ENCODE results near the gene MCM3. TPM values are rescaled to one million over a fixed set of nuclear protein-coding genes. Genes with fewer than 3 reads are reported as not detected.

Gene MCM3
- polyA plus RNA-seq, 12 donors = 35.7 to 63.8 (median 44.9) TPM; not detected in 1

DNA sequence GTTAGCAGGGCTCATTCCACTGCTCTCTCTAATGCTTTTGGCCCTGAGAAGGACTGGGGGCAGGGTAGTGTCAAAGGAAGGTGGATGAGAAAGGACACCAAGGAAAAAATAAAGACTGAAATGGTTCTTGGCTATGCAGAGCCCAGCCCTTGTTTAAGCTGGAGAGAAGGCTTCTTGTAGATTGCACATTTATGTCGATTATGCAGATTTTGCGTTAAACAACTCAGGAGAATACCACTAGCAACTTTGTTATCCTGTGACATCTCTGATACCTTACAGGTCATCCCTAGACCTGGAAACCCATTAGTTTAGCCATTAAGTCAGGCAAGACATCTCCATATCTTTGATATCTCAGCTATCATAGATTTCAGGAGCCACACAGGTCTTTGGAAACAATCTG lies 29.1 kb downstream of the MCM3 start:
- DNase-seq = no peak

DNA sequence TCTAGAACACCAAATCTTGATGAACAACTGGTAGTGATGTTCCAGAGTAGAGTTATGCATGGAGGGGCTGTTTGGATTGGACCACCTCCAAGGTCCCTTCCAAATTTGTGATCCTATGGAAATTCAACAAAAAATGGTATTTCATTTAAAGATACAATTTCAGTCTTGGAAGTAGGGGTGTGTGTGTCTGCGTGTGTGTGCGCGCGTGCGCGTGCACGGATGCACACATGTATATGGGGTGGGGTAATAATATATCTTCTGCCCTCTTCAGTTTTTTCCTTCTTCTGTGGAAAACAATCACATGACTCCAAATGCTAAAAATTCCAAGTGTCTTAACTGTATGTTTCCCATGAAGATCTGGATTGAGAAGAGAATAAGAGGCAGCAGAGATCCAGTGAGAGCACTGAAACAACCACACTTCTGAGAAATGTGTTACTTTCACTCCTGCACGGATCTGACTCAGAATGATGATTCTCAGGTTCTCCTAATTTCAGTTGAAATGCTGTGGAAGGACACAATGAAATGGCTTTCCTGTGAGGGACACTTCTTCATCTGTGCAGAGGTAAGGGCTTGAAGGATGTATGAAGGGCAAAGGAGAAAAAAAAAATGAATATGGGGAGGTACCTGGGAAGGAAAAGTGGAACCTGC lies 29.7 kb downstream of the MCM3 start:
- DNase-seq = no peak

DNA sequence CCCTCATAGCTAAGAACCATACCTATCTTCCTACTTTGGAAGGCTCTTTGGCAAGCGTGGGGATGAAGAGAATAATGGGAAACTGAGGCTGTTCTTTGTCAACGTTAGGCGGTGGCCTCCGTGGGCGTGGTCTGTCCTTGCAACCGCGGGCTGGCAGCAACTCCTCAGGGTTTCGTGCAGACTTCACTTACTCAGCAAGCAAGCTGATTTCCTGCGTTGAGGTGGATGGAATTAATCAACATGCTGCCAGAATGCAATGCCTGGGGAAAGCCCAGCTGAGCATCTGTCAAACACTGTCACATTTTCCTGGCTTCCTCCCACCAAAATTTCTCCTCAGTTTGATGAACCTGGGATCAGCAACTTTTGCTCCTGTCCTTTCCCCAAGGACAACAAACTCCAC lies 31.0 kb downstream of the MCM3 start:
- no peak for DNase-seq

DNA sequence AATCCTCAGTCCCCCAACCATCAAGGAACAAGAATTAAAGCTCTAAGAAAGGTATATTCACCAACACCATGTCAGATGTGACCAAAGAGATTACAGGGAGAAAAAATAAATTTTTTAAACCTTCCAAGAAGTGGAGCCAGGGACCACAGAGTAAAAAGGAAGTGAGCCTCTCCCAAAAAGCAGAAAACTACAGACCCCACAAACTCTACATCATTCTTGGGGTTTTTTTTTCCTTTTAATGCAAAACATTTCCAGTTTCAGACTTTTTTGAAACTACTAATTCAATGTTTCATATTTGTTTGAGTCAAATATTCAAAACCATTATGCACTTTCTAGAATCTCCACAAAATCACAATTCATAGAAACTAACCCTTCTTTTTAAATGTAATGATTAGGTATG lies 33.4 kb downstream of the MCM3 start:
- DNase-seq = no peak

DNA sequence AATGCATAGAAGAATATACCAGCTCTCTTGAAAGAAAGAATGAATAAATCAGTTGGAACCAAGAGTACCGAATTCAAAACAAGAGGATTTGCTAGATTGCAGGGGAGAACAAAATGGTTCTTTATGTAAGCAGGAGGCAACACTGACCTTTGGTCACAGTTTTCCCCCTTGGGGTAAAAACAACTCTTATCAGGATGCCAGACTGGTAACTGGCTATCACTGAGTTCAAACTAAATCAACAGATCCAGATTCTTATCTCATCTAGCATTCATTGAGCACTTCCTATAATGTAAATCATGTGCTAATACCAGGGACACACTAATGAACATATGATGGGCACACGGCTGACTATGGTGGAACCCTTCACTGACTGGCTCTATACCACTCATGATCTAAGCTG lies 35.5 kb downstream of the MCM3 start:
- DNase-seq = no peak

DNA sequence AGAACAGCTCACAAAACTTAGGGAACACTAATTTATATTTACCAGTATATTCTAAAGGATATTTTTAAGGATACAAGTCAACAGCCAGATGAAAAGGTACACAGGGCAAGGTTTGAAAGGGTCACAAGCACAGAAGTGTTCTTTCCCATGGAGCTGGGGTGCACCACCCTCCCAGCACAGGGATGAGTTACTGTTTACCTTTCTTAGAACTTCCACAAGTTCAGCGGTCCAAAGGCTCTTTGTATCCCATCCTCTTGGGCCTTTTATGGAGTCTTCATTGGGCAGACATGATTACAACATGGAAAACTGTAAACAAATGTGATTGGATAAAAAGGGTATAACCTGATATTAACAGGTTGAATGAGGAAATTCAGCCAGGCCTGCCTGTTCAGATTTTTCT lies 39.1 kb downstream of the MCM3 start:
- no peak for DNase-seq

DNA sequence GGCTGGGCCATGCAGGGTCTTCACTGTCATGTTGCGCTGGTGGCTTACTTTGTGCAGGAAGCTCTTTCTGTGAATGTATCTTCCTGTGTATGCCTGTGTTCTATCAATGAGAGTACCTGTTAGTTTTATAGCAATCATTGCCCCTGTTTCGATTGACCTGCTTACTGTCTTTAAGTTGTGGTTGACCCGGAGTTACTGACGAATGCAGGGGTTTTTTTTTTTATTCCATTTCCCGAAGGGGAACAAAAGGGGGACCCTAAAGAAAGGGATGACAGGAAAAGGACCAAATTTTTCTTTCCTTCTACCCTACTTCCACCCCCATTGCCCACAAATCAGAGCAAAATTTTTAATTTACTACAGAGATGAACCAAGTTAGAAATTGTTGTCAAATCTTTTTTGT lies 40.1 kb downstream of the MCM3 start, which contains the start of gene IL17F:
Gene IL17F, minus strand, starts transcription at position 101 of the 400 bp plus-strand sequence. Its CDS starts 71 bp downstream, at position 30.
- no peak for DNase-seq

DNA sequence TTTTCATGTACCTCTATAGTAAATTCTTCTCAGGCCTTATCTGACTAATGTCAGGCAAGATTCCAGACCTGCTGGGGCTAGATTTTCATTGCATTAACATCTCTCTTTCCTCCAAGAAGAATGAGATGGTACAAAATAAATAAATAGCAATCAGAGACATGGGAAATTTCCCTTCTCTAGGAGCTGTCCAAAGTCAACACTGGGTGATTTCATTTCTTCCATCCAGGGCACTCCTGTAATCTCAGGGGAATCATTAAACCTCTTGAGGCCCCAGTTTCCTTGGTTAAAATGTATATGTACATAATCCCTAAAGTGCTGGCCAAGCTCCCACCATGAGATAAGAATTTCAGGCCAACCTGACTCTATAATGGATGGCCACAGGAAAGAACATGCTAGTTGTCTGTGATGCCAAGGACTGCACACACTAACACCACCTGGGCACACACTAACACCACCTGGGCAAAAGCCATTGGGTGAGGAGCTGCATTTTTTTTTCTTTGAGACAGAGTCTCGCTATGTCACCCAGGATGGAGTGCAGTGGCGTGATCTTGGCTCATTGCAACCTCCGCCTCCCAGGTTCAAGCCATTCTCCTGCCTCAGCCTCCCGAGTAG lies 41.2 kb downstream of the MCM3 start:
- no peak for DNase-seq

DNA sequence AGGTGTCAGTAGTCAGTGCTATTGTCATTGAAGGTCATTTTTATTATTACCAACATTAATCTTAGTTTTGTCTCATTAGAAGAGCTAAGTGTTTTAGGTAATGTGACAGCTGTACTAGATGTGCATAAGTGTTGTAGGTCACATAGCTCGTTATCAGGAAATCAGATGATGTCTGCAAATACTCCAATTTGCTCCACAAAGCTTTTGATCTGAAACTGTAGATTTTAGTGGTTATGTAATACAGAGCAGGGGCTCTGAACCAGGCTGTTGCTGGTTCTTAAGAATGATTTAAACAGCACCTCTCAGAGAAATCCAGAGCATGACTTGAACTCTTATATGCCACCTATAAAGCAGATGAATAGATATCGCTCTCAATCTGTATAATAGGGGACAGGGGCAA lies 42.7 kb downstream of the MCM3 start:
- no peak for DNase-seq

DNA sequence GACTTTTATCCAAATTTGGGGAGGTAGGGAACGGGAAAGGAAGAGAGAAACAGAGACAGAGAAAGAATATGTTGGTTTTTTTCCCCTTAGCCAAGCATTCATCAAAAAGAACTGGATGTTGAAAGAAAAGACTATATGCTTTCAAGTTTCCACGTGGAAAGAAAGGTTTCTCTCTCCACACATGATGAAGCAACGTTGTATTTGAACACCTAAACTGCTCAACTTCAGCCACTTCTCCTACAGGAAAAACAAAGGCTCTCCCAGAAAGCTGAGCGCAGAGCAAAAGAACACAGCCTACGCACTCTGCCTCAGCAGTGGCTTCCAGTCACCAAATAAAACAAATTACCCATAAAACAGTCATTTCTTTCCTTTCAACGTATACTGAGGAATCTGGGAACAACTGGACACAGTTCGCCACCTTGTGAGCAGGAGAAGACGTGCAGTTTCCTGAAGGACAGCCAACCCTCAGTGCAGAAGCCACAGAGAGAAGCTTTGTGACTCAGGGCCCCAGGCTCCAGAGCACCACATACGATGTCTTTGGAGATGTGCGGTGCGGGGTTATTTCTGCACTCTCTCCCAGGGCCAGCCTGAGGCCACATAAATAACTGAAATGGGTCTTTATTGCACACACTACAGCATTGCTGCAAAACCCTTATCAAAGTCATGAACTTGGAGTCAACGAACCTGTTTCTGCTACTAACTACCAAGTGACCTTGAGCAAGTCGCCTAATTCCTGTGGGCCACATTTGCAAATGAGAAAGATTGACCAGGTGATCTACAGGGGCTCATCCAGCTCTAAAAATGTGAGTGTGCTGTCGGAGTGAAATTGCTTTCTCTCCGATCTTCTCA lies 50.3 kb downstream of the MCM3 start:
- DNase-seq = peak; percentile 18

DNA sequence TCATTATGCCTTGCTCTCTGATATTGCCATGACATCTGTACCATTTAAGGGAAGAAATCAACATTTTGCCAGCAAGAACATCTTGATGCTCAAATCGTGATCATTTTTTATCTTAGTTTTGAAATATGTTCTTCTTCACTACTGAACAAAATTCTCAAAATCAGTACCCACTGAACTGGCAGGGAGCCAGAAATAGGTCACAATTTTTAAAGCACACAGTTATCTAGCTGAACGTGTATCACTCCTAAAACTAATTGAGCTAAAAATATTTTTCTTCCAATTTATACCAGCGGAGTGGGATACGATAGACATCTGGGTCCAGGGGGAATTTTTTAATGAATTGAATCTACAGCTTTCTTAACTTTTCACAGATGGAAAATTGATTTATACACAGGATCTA lies 51.5 kb downstream of the MCM3 start:
- DNase-seq = no peak

DNA sequence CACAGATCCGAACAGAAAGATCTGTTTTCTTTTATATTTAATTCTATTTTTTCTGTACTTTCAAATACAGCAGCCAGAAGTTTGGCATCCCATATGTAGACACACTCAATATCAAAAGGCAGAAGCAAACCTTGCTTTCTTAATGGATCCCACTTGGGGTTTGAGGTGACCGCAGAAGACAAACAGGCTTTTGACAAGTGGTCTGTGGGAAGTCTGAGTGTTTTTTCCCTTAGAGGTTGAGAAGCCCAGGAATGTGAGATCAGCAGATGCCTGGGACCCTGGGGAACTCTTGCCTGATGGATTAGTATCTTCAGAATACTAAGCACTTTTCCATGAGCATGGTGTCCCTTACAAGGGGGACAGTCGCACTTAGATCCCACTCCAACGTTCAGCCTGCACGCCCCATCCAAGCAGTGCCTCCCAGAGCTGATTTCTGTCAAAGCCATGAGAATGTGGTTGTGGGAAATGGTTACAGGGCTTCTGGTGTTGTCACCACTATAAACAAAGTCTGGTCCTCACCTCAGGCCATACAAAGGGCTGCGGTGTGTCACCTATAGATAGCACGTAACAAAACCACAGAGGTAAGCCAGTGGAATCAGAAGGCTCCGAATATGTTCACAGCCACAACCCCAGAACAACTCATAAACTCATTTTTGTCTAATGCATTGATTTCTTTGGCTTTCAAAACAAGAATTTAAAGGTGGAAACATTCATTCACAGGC lies 53.0 kb downstream of the MCM3 start:
- no peak for DNase-seq

DNA sequence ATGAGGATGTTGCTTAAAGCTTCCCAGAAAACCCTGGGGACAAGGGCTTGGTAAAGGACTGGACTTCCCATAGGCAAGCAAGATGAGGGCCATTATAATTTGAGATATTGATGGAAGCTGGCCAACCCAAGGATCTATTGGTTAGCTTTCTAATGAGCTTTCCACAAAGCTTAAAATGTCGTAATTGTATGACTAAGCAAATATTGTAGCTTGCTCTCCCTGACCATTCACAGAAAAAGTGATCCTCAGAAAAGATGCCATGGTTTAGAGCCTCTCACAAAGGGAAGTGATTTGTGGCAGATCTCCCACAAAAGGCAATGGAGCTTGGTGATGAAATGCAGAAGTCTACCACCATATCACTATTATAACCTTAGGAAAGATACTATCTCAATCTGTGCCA lies 53.9 kb downstream of the MCM3 start:
- no peak for DNase-seq

DNA sequence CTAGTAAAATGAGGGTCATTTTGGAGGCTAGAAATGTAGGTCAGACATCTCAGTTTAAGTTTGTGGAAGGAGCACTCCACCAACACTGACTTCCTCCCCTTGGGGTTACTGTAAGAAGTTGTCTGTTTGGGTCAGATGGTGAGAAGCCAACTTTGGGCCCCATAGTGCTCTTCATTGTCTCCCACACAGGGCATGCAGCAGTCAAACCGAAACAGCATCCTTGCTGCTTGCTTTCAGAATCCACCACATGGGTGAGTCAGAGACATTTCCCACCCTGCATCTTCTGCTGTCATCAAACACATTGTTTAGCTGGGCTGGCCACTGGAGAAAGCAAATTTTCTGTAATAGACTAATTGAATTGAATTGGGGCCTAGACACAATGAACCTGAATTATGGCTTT lies 57.0 kb downstream of the MCM3 start:
- DNase-seq = no peak

DNA sequence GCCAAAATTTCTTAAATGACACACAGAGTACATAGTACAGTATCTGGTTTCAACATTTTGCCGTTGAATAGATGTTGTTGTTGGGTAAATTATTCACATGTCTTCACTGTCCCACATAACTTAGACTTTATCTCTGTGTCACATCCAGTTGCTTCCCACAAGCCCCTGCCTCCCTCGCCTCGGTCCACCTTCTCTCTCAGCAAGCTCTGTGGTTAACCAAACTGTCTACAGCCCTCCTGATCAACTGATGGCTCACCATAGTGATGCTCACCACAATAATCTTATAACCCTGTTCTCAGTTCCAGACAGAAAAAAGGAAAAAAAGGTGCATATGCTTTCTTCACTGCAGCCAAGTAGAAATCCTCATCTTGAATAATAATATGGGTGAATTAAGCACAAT lies 63.2 kb downstream of the MCM3 start:
- DNase-seq = no peak

DNA sequence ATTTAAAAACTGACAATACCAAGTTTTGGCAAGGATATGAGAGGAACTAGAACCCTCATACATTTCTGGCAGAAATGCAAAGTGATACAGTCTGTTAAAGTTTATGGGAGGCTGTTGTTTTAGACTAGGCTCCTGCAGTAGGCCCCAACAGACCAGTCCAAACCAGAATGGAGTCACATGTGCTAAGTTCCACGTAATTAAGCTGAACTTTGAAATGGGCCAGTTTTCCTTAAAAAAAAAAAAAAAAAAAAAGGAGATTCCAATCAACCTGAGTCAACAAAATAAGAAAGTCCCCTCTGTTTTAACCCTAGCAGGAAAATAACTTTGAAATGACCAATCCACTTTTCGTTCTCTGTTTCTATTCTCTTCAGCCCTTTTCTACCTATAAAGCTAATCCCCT lies 66.8 kb downstream of the MCM3 start:
- DNase-seq = no peak

DNA sequence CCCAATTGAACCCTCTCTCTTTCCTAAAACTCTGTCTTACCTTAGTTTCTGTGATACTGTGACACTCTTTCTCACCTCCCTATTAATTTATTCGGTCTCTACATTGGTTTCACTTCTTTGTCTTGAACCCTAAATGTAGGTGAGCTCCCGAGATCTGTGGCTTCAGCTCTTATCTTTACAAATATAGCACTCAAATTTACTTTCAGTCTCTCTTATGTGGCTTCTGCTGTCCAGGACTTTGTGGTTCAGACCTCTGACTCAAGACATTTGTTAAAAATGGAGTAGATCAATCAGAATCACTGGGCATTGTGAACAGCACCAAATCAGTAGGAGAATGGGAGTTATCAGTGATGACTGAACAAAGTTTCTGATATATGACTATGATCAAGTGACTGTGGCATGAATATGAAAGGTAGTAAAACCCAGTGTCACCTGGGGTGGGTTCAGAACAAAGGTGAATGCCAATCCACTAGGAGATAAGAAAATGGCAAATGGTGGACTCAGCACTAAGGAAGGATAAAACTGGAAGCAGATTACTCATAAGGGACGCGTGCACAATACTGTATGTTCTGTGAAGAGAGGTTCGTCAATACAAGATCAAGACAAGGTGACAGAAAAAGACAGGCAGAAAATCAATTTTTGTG lies 67.5 kb downstream of the MCM3 start:
- DNase-seq = no peak

DNA sequence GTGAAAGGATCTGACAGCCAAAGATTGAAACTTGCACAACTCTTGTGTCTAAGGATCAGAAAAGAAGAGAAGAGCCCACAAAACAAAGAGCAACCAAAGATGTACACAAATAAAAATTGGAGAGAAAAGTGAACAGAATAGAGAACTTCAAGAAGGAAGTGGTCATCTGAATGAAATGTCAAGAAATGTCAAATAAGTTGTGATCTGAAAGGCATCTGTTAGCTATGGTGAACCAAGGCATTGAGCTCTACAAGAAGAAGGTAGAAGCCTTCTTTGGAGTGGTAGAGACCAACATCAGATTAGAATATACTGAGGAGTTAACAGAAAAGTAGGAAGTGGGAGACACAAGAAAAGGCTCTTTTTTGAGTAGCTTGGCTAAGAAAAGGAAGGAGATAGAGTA lies 68.8 kb downstream of the MCM3 start:
- no peak for DNase-seq
